ENCODE data around the gene PIP5K1B. TPM values are rescaled to one million over a fixed set of nuclear protein-coding genes. Genes with fewer than 3 reads are reported as not detected.

The PIP5K1B gene
- total and polyA plus RNA-seq, 4 donors: 0.09 to 30.9 (median 0.29) TPM

DNA sequence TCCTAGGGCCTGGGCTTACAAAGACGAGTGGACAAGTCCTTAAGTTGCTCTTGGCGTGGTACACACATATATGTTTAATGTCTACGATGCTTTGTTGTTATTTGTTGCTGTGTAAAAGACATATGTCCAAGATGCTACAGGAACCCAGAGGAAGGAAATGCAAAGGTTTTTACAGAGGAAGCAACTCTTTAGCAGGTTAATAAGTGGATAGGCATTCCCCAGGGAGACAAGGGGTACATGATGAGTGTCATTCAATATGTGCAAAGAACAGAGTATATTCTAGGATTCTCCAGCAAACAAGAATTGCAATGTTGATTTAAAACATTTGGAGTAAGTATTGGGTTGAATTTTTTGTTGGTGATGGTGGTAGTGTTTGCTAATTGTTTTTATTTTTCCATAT lies 92.1 kb downstream of the PIP5K1B start:
- no peak for DNase-seq (ENCODE audit: low spot score)
- no peak overlapping the region for H3K4me3 ChIP-seq (ENCODE audit: low read depth in 1 of 3, low read length in 3 of 3)
- 82% methylated on average over 3 of the region's 3 CpGs for WGBS
- no peaks in the 10 kb centered on the region for H3K9me3 ChIP-seq (ENCODE audit: control insufficient read depth in 4 of 4, low read length in 3 of 4)
- no peaks in the 10 kb centered on the region for H3K4me1 ChIP-seq (ENCODE audit: control insufficient read depth in 4 of 4, insufficient read depth in 4 of 4, low read length in 3 of 4)
- no peak for TF ChIP-seq SP1 (IDR thresholded peaks at IDR 0.05)
- no peak for TF ChIP-seq EGR1 (IDR thresholded peaks at IDR 0.05; ENCODE audit: low read depth in 2 of 2)
- TF ChIP-seq, protein P1, sequence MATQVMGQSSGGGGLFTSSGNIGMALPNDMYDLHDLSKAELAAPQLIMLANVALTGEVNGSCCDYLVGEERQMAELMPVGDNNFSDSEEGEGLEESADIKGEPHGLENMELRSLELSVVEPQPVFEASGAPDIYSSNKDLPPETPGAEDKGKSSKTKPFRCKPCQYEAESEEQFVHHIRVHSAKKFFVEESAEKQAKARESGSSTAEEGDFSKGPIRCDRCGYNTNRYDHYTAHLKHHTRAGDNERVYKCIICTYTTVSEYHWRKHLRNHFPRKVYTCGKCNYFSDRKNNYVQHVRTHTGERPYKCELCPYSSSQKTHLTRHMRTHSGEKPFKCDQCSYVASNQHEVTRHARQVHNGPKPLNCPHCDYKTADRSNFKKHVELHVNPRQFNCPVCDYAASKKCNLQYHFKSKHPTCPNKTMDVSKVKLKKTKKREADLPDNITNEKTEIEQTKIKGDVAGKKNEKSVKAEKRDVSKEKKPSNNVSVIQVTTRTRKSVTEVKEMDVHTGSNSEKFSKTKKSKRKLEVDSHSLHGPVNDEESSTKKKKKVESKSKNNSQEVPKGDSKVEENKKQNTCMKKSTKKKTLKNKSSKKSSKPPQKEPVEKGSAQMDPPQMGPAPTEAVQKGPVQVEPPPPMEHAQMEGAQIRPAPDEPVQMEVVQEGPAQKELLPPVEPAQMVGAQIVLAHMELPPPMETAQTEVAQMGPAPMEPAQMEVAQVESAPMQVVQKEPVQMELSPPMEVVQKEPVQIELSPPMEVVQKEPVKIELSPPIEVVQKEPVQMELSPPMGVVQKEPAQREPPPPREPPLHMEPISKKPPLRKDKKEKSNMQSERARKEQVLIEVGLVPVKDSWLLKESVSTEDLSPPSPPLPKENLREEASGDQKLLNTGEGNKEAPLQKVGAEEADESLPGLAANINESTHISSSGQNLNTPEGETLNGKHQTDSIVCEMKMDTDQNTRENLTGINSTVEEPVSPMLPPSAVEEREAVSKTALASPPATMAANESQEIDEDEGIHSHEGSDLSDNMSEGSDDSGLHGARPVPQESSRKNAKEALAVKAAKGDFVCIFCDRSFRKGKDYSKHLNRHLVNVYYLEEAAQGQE (IDR thresholded peaks at IDR 0.05): no peak
- no peak for TF ChIP-seq RAD21 (IDR thresholded peaks at IDR 0.05)
- no peak for TF ChIP-seq HNF4A (conservative IDR thresholded peaks at IDR 0.05)
- TF ChIP-seq, protein P2, sequence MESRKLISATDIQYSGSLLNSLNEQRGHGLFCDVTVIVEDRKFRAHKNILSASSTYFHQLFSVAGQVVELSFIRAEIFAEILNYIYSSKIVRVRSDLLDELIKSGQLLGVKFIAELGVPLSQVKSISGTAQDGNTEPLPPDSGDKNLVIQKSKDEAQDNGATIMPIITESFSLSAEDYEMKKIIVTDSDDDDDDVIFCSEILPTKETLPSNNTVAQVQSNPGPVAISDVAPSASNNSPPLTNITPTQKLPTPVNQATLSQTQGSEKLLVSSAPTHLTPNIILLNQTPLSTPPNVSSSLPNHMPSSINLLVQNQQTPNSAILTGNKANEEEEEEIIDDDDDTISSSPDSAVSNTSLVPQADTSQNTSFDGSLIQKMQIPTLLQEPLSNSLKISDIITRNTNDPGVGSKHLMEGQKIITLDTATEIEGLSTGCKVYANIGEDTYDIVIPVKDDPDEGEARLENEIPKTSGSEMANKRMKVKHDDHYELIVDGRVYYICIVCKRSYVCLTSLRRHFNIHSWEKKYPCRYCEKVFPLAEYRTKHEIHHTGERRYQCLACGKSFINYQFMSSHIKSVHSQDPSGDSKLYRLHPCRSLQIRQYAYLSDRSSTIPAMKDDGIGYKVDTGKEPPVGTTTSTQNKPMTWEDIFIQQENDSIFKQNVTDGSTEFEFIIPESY (IDR thresholded peaks at IDR 0.05): no peak
- no peak for TF ChIP-seq GABPA (IDR thresholded peaks at IDR 0.05 in 1 of 2, conservative IDR thresholded peaks at IDR 0.05 in 1 of 2)
- no peak for TF ChIP-seq JUND (IDR thresholded peaks at IDR 0.05)
- TF ChIP-seq HNF4G (IDR thresholded peaks at IDR 0.05): no peak
- TF ChIP-seq, protein P3, sequence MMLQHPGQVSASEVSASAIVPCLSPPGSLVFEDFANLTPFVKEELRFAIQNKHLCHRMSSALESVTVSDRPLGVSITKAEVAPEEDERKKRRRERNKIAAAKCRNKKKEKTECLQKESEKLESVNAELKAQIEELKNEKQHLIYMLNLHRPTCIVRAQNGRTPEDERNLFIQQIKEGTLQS (IDR thresholded peaks at IDR 0.05): no peak
- no peak for TF ChIP-seq FOXA1 (IDR thresholded peaks at IDR 0.05)
- no peak for TF ChIP-seq RXRA (IDR thresholded peaks at IDR 0.05)
- no peaks in the 10 kb centered on the region for H3K36me3 ChIP-seq (ENCODE audit: control insufficient read depth in 4 of 4, insufficient read depth in 3 of 4, low read depth in 1 of 4, low read length in 3 of 4)
- no peak overlapping the region for H3K9ac ChIP-seq (ENCODE audit: low read depth in 1 of 2, low read length in 2 of 2)
- no peak overlapping the region for H3K27ac ChIP-seq (ENCODE audit: low read depth in 1 of 2, low read length in 2 of 2)
- peaks cover 0 to 2% (median 0%) of the 10 kb centered on the region in 4 donors for H3K27me3 ChIP-seq (ENCODE audit: control insufficient read depth in 4 of 4, insufficient read depth in 4 of 4, low read length in 3 of 4)

DNA sequence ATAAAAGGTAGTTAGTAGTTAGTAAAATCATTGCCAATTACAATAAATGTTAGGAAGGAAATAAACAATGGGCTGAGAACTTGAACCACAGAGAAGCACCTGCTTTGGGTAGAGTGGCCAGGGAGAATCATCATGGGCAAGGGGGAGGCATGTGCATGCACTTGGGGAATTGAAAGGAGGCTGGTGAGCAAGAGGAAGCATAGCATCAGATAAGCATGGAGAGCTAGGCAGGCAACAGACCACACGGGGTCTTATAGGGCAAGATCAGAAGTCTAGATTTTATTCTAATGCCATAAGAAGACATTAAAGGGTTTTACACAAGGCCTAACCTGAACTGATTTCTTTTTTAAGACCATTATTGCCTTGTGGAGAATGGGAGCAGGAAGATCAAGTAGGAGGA lies 93.4 kb downstream of the PIP5K1B start:
- Histone ChIP-seq H3K27me3 (ENCODE audit: control insufficient read depth in 4 of 4, insufficient read depth in 4 of 4, low read length in 3 of 4) (peaks cover 0 to 2% (median under 1%) of the 10 kb centered on the region in 4 donors), H3K4me1 (ENCODE audit: control insufficient read depth in 4 of 4, insufficient read depth in 4 of 4, low read length in 3 of 4) (no peaks in the 10 kb centered on the region), H3K9ac (ENCODE audit: low read depth in 1 of 2, low read length in 2 of 2) (no peak overlapping the region), H3K4me3 (ENCODE audit: low read depth in 1 of 3, low read length in 3 of 3) (no peak overlapping the region), H3K9me3 (ENCODE audit: control insufficient read depth in 4 of 4, low read length in 3 of 4) (peaks cover 0 to 2% (median 0%) of the 10 kb centered on the region in 4 donors), H3K27ac (ENCODE audit: low read depth in 1 of 2, low read length in 2 of 2) (no peak overlapping the region), H3K36me3 (ENCODE audit: control insufficient read depth in 4 of 4, insufficient read depth in 3 of 4, low read depth in 1 of 4, low read length in 3 of 4) (no peaks in the 10 kb centered on the region)
- WGBS: 57% methylated on average over 1 of the region's 1 CpG
- DNase-seq (ENCODE audit: low spot score): no peak
- TF ChIP-seq SP1 (IDR thresholded peaks at IDR 0.05) (no peak), NR2F2 (IDR thresholded peaks at IDR 0.05) (no peak), FOXA1 (IDR thresholded peaks at IDR 0.05) (no peak), TAF1 (conservative IDR thresholded peaks at IDR 0.05) (no peak), YY1 (IDR thresholded peaks at IDR 0.05) (no peak), JUND (IDR thresholded peaks at IDR 0.05) (no peak), GABPA (IDR thresholded peaks at IDR 0.05 in 1 of 2, conservative IDR thresholded peaks at IDR 0.05 in 1 of 2) (no peak), HNF4G (IDR thresholded peaks at IDR 0.05) (no peak), RAD21 (IDR thresholded peaks at IDR 0.05) (no peak), RXRA (IDR thresholded peaks at IDR 0.05) (no peak)
- TF ChIP-seq, protein P2 (IDR thresholded peaks at IDR 0.05): no peak
- TF ChIP-seq, protein P4, sequence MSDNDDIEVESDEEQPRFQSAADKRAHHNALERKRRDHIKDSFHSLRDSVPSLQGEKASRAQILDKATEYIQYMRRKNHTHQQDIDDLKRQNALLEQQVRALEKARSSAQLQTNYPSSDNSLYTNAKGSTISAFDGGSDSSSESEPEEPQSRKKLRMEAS (IDR thresholded peaks at IDR 0.05): no peak
- TF ChIP-seq, protein P1 (IDR thresholded peaks at IDR 0.05): no peak
- TF ChIP-seq, protein P3 (IDR thresholded peaks at IDR 0.05): no peak
- TF ChIP-seq, protein P5, sequence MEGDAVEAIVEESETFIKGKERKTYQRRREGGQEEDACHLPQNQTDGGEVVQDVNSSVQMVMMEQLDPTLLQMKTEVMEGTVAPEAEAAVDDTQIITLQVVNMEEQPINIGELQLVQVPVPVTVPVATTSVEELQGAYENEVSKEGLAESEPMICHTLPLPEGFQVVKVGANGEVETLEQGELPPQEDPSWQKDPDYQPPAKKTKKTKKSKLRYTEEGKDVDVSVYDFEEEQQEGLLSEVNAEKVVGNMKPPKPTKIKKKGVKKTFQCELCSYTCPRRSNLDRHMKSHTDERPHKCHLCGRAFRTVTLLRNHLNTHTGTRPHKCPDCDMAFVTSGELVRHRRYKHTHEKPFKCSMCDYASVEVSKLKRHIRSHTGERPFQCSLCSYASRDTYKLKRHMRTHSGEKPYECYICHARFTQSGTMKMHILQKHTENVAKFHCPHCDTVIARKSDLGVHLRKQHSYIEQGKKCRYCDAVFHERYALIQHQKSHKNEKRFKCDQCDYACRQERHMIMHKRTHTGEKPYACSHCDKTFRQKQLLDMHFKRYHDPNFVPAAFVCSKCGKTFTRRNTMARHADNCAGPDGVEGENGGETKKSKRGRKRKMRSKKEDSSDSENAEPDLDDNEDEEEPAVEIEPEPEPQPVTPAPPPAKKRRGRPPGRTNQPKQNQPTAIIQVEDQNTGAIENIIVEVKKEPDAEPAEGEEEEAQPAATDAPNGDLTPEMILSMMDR (IDR thresholded peaks at IDR 0.05; ENCODE audit: low read depth, low read length, missing input control): no peak
